ENCODE results near the gene AGBL4.

AGBL4 gene

DNA sequence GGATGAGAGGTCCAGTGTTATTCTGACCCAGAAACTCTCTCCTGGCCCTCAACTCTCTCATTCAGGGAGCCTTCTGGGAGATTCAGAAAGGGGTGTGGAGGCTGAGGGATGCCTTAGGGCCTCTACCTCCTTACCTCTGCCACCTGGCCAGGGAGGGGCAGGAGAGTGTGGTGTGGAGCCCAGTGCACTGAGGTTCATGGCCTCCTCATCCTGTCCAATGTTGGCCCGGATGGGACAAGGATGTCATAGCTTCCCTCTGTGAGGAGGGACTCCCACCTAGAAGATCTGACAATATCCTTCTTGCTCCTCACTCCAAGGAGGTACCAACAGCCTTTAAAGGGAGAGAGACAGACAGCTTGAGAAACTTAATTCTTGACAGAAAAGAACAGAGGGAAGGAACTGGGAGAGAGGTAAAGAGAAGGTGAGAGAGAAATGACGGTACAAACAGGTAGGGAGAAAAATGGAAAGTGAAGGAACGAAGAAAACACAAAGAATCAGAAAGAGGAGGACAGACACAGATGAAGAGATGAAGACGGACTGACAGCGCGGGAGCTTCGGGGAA, 1247.8 kb downstream of the AGBL4 start:
- FAIRE-seq, result no peak

DNA sequence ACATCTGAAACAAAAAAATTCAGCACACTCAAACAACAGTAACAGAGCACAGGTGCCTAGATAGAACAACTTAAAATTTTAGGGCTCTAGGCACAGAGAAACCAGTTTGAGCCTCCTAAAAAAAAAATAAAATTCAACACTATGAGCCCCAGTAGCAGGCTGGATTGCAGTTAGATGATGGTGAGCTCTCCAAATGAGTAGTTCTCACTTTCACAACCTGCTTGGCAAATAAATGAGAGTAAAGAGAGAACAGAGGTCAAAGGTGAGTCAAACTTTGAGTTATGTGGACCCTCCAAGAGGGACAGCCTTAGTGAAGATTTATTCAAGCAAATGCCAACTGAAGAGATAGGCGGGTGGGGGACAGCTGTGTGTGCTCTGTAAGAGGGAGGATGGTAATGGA, 1250.6 kb downstream of the AGBL4 start:
- FAIRE-seq (no peak), DNase-seq (ENCODE audit: low spot score) (no peak)

More for the DNA sequence above, 1247.8 kb downstream of the AGBL4 start:
- DNase-seq (ENCODE audit: low spot score), result no peak

DNA sequence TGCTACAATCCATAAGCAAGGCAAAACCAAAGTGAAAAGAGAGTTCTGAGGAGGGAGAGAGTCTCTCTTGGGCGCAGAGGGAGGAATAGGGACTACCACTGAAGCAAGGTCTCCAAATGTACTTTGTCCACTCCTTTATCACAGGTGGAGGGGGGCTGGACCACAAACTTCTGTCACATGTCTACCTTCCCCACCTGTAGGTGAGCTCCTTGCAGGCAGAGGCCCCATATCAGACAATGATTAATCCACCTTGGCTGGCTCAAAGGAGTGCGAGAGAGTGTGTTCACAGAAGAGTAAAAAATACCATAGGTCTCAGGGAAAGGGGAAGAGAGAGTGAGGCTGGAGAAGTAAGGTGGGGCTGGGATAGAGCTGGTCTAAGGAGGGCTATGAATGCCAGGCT, 1251.5 kb downstream of the AGBL4 start:
- no peak for FAIRE-seq

DNA sequence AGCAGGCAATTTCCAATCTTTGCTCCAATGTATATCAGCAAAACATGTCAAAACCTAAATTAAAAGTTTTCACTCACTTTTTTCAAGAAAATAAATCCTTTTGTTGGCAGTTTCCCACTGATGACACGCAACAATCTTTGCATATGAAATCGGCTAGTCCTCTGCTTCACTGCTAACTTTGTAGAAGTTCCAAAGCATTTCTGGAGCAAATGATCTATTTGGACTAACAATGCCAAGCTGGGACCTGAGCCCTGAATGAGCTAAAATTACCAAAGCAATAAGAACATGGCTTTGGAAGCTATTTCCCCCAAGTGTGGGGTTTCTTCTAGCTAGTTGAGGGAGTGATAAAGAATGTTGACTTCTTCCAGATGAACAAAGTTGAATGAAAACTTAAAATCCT, 1252.2 kb downstream of the AGBL4 start:
- no peak for DNase-seq (ENCODE audit: low spot score)
- no peak for FAIRE-seq

More for the DNA sequence above, 1251.5 kb downstream of the AGBL4 start:
- no peak for DNase-seq (ENCODE audit: low spot score)

DNA sequence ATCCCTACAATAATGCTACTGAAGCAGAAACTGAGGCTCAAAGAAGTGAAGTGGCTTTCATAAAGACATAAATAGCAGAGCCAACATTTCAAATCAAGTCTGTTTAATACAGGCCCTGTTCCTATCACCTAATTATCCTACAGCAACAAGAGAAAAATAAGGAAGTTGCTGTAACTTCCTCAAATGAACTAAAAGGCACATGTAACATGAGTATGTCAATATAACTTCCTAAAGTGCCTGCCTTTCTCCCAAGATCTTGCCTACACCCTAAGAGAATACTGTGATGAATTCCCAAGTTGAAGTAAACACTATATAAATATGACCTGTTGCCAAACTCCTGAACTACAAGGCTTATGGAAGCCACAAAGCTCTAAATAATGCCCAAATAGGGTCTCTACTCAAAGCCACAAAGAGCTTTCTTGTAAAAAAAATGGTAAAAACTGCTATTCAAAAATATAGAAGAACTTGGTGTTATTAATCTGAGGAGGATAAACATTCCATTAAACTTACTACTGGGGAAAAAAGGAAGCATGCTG, 1255.7 kb downstream of the AGBL4 start:
- FAIRE-seq (no peak), DNase-seq (ENCODE audit: low spot score) (no peak)

DNA sequence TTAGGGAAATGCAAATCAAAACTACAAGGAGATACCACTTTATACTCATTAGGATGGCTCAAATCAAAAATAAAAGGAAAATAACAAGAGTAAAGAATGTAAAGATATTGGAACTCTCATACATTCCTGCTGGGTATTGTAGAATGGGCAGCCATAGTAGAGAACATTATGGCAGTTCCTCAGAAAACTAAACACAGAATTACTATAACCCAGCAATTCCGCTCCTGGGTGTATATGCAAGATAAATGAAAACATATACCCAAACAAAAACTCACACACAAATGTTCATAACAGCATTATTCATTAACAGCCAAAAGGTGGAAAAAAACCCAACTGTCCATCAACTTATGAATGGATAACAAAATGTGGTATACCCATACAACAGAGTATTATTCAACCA, 1258.4 kb downstream of the AGBL4 start:
- FAIRE-seq, result no peak
- DNase-seq (ENCODE audit: low spot score), result no peak

DNA sequence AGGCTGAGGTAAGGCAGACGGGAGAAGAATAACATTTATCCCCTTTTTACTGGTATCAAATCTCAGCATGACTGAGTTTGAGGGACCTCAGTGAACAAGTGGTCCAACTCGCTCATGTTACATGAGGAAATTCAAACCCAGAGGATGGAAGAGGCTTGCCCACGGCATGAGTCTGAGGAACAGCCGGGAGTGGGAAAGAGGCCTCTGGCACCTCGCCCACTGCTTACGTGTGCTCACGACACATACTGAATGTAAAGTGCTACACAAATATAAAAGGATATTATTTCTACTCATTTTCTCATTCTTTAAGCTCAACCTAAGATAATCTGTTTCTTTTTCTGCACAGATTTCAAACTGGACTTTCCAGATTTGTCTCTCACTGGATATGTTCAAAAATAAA, 1261.8 kb downstream of the AGBL4 start:
- DNase-seq (ENCODE audit: low spot score), result no peak
- no peak for FAIRE-seq

DNA sequence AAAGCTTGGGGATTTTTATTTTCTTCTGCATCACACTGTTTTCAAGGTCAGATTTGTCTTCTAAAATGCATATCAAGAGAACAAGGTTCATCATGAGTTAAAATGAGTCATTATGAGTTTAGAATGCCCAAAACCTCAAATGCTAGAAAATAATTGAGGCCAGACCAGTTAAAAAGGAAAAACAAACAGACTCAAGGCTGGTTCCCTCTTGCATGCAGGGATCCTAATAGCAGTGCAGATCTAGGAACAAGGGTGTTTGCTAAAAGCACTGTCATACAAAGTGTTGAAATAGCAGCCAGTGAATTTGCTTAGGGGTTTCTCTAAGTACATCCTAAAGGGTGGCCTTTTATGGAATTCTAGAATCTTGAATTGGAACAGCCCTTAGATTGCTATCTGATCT, 1262.3 kb downstream of the AGBL4 start:
- DNase-seq (ENCODE audit: low spot score) (no peak), FAIRE-seq (no peak)

DNA sequence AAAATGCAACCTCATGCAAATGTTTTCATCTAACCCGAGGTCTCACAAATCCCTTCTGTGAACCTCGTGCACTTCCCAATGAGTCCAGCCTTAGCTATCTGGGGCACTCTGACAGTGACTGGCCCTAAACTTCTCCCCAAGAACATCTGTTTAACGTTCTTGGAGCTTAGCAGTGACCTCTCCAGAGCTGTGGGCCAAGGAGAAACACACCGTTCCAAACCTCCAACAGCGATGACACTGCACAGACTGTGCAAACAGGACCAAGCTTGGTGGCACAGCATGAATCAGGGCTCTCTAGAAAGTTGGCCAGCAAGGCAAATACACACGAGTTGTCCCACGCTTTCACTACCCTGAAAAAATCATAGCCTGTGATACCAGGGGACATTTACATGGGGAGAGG, 1262.9 kb downstream of the AGBL4 start:
- DNase-seq (ENCODE audit: low spot score), result no peak
- no peak for FAIRE-seq

DNA sequence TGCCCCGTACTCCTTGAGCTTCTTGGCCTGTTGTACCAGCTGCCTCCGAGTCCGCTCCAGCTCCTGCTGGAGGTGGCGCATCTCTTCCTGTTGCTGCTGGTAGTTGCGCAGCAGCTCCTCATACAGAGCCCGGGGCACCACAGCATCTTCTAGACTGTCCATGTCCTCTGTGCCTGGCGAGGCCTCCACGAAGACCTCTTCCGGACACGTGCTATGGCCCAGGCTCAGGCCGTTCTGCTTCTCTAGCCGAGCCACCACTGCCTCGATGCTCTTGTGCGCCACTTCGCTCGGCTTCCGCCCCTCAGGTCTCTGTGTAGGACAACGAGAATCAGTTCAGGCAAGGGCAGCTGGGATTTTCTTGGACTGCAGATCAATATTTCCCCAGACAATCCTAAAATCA, 1264.8 kb downstream of the AGBL4 start:
- DNase-seq (ENCODE audit: low spot score) (no peak), FAIRE-seq (no peak)

DNA sequence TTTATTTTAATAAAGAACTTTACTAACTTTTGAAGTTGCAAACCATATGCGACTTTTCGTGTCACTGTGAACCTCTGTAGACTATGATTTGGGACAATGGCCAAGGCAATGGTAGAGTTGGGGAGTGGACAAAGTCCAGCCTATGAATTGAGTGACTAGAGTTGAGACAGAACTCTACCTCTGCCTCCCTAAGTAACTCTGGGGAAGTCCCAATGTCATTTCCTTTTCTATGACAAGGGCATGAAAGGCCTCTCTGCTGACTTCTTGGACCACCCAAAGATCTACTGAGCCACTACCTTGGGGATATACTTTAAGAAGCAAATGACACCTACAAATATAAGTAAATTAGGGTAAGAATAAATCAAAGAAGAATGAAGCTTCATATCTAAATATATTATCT, 1266.4 kb downstream of the AGBL4 start:
- no peak for FAIRE-seq
- no peak for DNase-seq (ENCODE audit: low spot score)

DNA sequence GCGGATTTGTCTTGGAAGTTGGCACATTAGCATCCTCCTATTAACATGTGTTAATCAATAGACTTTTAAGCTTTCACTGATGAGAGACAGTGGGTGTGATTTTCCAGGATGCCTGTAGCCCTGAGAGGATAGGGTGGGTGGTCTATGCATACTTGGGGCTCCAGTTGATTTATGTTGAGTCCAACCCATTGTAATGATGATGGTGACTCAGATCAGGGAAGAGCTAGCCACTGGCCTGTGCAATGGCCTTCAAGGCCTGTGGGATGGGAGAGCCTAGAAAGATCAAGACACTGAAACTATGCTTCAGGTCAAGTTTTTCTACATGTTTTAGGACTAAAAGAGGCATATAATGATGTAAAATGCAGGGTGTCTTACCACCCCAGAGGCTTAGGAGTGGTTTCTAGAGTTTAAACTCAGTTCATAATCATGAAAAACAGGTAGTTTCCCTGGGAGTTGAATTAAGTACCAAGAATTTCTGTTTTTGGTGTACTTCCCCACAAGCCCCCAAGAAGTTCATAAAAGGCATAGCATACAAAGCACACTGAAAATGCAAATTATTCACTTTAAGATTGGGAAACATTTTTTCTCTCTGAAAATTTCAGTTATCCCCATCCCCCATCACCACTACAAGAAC, 1267.0 kb downstream of the AGBL4 start:
- FAIRE-seq (no peak), DNase-seq (ENCODE audit: low spot score) (no peak)

DNA sequence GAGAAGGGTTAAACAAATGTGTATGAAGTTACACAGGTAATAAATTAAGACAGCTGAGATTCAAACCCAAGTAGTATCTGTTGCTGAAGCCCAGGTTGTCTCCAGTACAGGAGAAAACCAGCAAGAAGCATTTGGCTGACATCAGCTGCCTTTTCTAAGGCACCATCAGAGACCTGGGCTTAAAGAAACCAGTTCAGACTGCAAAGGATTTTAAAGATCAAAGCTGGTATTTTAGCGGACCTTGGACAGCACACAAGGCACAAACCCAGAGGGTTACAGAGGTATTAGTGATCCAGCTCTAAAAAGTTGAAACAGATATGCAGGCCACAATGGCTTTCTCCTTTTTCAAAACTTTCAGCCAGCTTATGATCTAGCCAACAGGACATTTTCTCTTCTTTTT, 1270.5 kb downstream of the AGBL4 start:
- DNase-seq (ENCODE audit: low spot score) (no peak), FAIRE-seq (no peak)

DNA sequence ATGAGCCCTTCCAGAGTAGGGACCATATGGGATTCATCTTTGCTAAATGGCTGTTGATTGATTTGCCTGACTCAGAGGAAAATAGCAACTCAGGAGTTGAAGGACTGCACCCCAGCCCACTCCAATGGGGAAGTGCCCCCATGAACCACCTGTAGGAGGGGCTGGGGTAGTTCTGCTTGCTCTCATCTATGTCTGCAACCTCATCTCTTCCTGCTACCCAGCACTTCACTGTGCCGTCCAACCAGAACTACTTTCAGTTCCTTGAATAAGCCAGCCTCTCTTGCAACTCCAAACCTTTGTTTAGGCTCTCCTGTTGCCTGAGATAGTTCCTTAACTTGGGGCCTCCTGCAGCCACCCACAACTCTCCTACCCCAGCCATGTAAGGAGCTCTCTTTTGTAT, 1273.6 kb downstream of the AGBL4 start:
- no peak for DNase-seq (ENCODE audit: low spot score)
- no peak for FAIRE-seq

DNA sequence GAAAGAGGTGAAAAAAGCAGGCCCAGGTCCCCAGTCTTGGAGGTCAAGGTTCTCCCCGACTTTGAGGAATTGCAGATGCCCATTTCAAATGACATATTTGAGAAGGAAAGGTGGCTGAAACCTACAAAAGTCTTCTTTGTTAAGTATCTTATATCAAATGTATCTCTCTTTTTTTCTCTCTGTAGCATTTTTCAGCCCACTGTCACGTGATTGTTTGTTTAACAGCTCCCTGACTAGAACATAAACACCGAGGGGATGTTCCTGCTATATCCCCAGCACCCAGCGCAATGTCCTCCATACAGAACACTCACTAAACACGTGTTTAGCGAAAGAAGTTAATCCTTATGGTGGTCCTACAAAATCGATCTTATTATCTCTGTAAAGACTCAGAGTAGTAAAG, 1274.7 kb downstream of the AGBL4 start:
- FAIRE-seq, result no peak

DNA sequence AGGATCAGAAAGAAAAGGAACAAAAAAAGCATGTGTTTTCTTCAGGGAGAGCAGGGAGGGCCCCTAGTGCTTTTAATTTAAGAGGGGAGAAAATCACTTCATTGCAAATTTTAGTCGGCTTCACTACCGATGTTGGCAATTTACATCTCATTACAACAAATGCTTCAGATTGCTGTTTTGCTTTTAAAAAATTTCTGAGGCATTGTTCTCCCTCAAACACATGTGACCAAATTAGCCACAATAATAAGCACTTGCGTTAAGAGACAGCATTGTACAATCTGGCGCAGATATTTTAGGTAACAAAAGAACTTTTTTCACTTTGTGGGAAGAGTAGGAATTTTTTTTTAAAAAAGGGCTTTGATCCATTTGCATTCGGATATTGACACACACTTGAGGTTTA, 1276.8 kb downstream of the AGBL4 start:
- FAIRE-seq, result no peak

More for the DNA sequence above, 1274.7 kb downstream of the AGBL4 start:
- DNase-seq (ENCODE audit: low spot score), result no peak

DNA sequence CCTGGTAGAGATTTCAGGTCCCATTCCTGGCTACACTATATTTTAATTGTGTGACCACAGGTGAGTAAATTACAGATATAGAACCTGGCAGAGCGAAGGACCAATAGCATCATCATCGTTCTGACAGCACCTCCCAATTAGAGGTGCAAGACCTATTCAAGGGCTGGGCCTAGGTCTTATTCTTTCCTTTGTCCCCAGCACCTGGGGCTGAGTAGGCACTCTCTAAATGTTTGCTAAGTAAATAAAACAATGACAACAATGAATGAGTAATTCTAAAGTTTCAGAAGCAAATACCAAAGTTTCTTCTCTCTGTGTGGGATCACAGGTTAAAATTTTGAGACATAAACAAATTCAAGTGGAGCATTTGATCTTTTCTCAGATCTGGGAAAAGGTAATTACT, 1279.7 kb downstream of the AGBL4 start:
- DNase-seq (ENCODE audit: low spot score), result no peak

More for the DNA sequence above, 1276.8 kb downstream of the AGBL4 start:
- no peak for DNase-seq (ENCODE audit: low spot score)

DNA sequence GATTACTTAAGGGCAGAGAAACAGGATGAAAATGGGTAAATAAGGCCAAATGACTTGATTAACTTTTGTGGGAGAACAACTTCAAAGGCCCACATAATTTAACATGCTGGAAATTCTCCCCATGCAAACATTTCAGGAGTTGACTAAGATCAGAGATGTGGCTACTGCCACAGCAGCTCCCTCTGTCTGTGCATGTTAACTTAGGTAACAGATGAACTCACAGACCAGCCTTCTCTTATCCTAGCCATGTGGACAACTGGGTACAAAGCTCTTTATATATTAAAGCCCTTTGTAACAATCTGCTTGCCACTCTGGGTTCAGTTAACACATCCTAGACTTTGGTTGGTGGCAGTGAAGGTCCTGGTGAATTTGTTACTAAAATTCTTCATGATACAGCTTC, 1280.3 kb downstream of the AGBL4 start:
- DNase-seq (ENCODE audit: low spot score), result no peak
- no peak for FAIRE-seq

More for the DNA sequence above, 1279.7 kb downstream of the AGBL4 start:
- FAIRE-seq, result no peak

DNA sequence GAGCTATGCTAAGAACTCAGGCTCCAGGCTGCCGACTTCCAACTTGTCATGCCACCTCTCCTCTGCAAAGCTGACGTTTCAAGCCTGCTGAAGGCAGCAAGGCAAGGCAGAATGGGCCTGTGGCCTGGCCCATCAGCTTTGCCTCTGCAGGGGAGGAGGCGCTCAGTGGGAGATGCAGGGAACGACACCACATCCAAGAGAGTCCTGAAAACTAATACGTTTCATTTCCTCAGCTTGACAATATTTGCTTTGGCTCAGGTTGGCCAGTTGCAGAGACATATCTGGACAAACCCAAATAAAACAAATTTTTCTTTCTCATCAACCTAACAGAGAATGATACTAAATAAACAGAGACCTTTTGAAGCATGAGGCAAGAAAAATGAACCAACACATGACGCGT, 1282.4 kb downstream of the AGBL4 start:
- DNase-seq (ENCODE audit: low spot score) (no peak), FAIRE-seq (no peak)

DNA sequence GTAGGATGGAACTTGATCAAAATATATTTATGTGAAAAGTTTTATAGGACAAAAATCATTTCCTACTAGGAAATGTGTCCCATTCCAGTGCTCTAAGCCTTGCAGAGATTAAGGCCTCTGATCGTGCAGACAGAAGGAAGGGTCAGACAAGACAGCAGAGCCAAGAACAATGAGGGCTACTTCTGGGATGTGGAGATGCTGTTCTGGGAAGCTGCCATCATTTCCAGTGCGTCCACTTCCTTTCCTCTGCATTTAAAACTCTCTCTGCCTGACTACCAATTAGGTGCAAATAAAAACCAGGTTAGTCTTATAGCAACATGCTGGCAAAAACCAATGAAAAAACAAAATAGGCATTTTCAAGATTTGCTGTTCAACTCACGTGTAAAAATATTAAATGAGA, 1283.1 kb downstream of the AGBL4 start:
- FAIRE-seq, result no peak
- DNase-seq (ENCODE audit: low spot score), result no peak

DNA sequence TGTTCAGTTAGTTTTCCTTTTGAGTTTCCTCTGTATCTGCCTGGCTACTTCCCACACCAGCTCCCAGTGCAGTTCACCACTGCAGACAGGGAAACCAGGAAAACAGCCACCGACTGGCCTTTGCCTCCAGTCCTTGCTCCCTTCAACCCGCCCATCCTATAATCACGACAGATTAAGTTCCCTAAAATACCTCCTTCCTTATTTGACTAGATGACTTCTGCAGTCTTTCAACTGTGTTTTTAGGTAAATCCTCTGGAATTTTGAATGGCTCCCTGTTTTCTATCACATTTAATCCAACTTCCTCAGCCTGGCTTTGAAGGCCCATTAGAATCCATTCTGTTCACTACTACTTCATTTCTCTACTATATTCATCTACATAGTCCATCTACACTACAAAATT, 1284.7 kb downstream of the AGBL4 start:
- no peak for DNase-seq (ENCODE audit: low spot score)
- no peak for FAIRE-seq

DNA sequence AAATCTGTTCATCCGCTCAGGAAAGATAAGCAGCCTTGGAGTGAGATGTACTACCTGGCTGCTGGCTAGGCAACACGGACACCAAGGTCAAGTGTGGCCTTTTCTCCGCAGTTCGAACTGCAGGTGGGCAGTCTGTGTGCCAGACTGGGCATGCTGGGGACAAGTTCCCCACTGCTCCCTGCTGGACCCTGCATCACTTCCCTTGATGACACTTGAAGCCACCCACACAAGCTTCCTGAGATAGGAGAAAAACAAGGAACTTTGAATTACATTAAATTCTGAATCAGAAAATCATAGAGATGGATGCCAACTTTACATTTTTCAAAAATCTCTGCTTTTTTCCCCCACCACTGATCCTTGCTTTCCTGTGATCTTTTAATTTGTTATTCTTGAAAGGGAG, 1285.4 kb downstream of the AGBL4 start:
- no peak for DNase-seq (ENCODE audit: low spot score)
- no peak for FAIRE-seq

DNA sequence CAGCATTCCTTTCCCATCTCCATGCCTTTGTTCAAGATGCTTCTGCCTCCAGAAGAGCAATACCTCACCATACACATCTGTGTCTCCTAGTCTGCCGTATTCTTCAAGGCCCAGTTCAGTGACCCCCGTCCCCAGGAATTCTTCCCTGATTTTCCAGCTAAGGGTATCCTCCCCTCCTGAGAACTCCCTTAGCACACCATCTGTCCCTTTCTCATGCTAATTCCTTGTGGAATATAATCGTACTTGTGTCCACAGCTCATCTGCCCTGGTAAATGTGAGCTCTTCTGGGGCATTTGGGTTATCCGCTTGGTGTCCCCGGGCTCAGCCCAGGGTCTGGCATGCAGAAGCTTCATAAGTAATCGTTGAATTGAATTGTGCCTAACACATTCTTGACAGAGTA, 1288.0 kb downstream of the AGBL4 start:
- DNase-seq (ENCODE audit: low spot score), result no peak
- FAIRE-seq, result no peak

Measured in urothelium cell line (cell line).